ENCODE measurements around the gene SLC25A40.

Gene SLC25A40

GRCh38 chr7:87797798-87798403 lies 78.3 kb downstream of the SLC25A40 start:
- Histone ChIP-seq H4K8ac (ENCODE audit: low read depth, low read length) (no peak overlapping the region), H2BK15ac (replicated peaks; ENCODE audit: low read depth) (no peak overlapping the region), H4K5ac (ENCODE audit: low read length) (no peak overlapping the region), H3K4me2 (ENCODE audit: low read length) (no peak overlapping the region), H3K23ac (ENCODE audit: low read length) (no peak overlapping the region), H3K27ac (ENCODE audit: low read depth, low read length) (no peak overlapping the region), H3K56ac (ENCODE audit: low read length) (no peak overlapping the region), H2BK120ac (ENCODE audit: low read depth, low read length) (no peak overlapping the region), H2BK5ac (ENCODE audit: low read length) (no peak overlapping the region), H3K79me1 (ENCODE audit: low read length) (no peaks in the 10 kb centered on the region), H3K18ac (ENCODE audit: low read length) (no peak overlapping the region), H3K79me2 (ENCODE audit: control insufficient read depth, insufficient read depth, low read length) (no peaks in the 10 kb centered on the region), H3K4ac (ENCODE audit: low read depth, low read length) (no peak overlapping the region), H3K4me3 (ENCODE audit: low read length) (no peak overlapping the region), H3K9ac (ENCODE audit: low read length) (no peak overlapping the region), H2AK5ac (ENCODE audit: low read length) (no peak overlapping the region), H3K27me3 (ENCODE audit: insufficient read depth, low read length, poor library complexity) (no peaks in the 10 kb centered on the region), H3K36me3 (ENCODE audit: control insufficient read depth, insufficient read depth, low read length) (no peaks in the 10 kb centered on the region), H3K4me1 (ENCODE audit: control insufficient read depth, low read depth, low read length) (no peaks in the 10 kb centered on the region)
- WGBS (ENCODE audit: extremely low coverage, insufficient coverage, low lambda C conversion rate), result no CpG with 5 or more reads among the region's 4 CpGs
- DNase-seq, result peak; percentile 66

- WGBS (ENCODE audit: extremely low coverage, insufficient coverage, low lambda C conversion rate), result no CpG with 5 or more reads among the region's 1 CpG
These were observed 78.8 kb downstream of the SLC25A40 start for GRCh38 chr7:87797395-87797794.

GRCh38 chr7:87785368-87785995 lies 90.7 kb downstream of the SLC25A40 start:
- no peaks in the 10 kb centered on the region for H3K27me3 ChIP-seq (ENCODE audit: insufficient read depth, low read length, poor library complexity)

More at GRCh38 chr7:87797395-87797794, 78.8 kb downstream of the SLC25A40 start:
- Histone ChIP-seq H3K4me1 (ENCODE audit: control insufficient read depth, low read depth, low read length) (no peaks in the 10 kb centered on the region), H3K4ac (ENCODE audit: low read depth, low read length) (no peak overlapping the region), H3K27ac (ENCODE audit: low read depth, low read length) (no peak overlapping the region), H3K56ac (ENCODE audit: low read length) (no peak overlapping the region), H3K4me2 (ENCODE audit: low read length) (no peak overlapping the region), H4K8ac (ENCODE audit: low read depth, low read length) (no peak overlapping the region), H2BK120ac (ENCODE audit: low read depth, low read length) (no peak overlapping the region), H3K18ac (ENCODE audit: low read length) (no peak overlapping the region), H3K79me1 (ENCODE audit: low read length) (no peaks in the 10 kb centered on the region), H3K79me2 (ENCODE audit: control insufficient read depth, insufficient read depth, low read length) (no peaks in the 10 kb centered on the region), H2BK15ac (replicated peaks; ENCODE audit: low read depth) (no peak overlapping the region), H3K23ac (ENCODE audit: low read length) (no peak overlapping the region), H4K5ac (ENCODE audit: low read length) (no peak overlapping the region), H2BK5ac (ENCODE audit: low read length) (no peak overlapping the region), H3K4me3 (ENCODE audit: low read length) (no peak overlapping the region), H2AK5ac (ENCODE audit: low read length) (no peak overlapping the region), H3K36me3 (ENCODE audit: control insufficient read depth, insufficient read depth, low read length) (no peaks in the 10 kb centered on the region), H3K9ac (ENCODE audit: low read length) (no peak overlapping the region), H3K27me3 (ENCODE audit: insufficient read depth, low read length, poor library complexity) (no peaks in the 10 kb centered on the region)
- no peak for DNase-seq

GRCh38 chr7:87784424-87784823 lies 91.7 kb downstream of the SLC25A40 start:
- Histone ChIP-seq H2BK15ac (replicated peaks; ENCODE audit: low read depth) (no peak overlapping the region), H3K79me1 (ENCODE audit: low read length) (no peaks in the 10 kb centered on the region), H3K27me3 (ENCODE audit: insufficient read depth, low read length, poor library complexity) (no peaks in the 10 kb centered on the region), H2BK5ac (ENCODE audit: low read length) (no peak overlapping the region), H4K8ac (ENCODE audit: low read depth, low read length) (no peak overlapping the region), H2AK5ac (ENCODE audit: low read length) (no peak overlapping the region), H3K4me1 (ENCODE audit: control insufficient read depth, low read depth, low read length) (no peaks in the 10 kb centered on the region), H3K79me2 (ENCODE audit: control insufficient read depth, insufficient read depth, low read length) (no peaks in the 10 kb centered on the region), H3K4ac (ENCODE audit: low read depth, low read length) (no peak overlapping the region), H3K18ac (ENCODE audit: low read length) (no peak overlapping the region), H2BK120ac (ENCODE audit: low read depth, low read length) (no peak overlapping the region), H3K9ac (ENCODE audit: low read length) (no peak overlapping the region), H3K4me2 (ENCODE audit: low read length) (no peak overlapping the region), H4K5ac (ENCODE audit: low read length) (no peak overlapping the region), H3K27ac (ENCODE audit: low read depth, low read length) (no peak overlapping the region), H3K4me3 (ENCODE audit: low read length) (no peak overlapping the region), H3K23ac (ENCODE audit: low read length) (no peak overlapping the region), H3K36me3 (ENCODE audit: control insufficient read depth, insufficient read depth, low read length) (no peaks in the 10 kb centered on the region), H3K56ac (ENCODE audit: low read length) (no peak overlapping the region)
- DNase-seq, result peak; percentile 24

More at GRCh38 chr7:87785368-87785995, 90.7 kb downstream of the SLC25A40 start:
- H2BK15ac ChIP-seq (replicated peaks; ENCODE audit: low read depth), result no peak overlapping the region
- no peak overlapping the region for H3K9ac ChIP-seq (ENCODE audit: low read length)
- H3K23ac ChIP-seq (ENCODE audit: low read length), result no peak overlapping the region
- H3K4me3 ChIP-seq (ENCODE audit: low read length), result no peak overlapping the region
- WGBS (ENCODE audit: extremely low coverage, insufficient coverage, low lambda C conversion rate), result no CpG with 5 or more reads among the region's 4 CpGs
- DNase-seq, result no peak
- H4K5ac ChIP-seq (ENCODE audit: low read length), result no peak overlapping the region
- H2BK120ac ChIP-seq (ENCODE audit: low read depth, low read length), result no peak overlapping the region
- no peaks in the 10 kb centered on the region for H3K79me1 ChIP-seq (ENCODE audit: low read length)
- H3K4me2 ChIP-seq (ENCODE audit: low read length), result no peak overlapping the region
- H3K4me1 ChIP-seq (ENCODE audit: control insufficient read depth, low read depth, low read length), result no peaks in the 10 kb centered on the region
- H2AK5ac ChIP-seq (ENCODE audit: low read length), result no peak overlapping the region
- H3K79me2 ChIP-seq (ENCODE audit: control insufficient read depth, insufficient read depth, low read length), result no peaks in the 10 kb centered on the region
- H2BK5ac ChIP-seq (ENCODE audit: low read length), result no peak overlapping the region
- no peak overlapping the region for H3K27ac ChIP-seq (ENCODE audit: low read depth, low read length)
- no peaks in the 10 kb centered on the region for H3K36me3 ChIP-seq (ENCODE audit: control insufficient read depth, insufficient read depth, low read length)
- no peak overlapping the region for H4K8ac ChIP-seq (ENCODE audit: low read depth, low read length)
- no peak overlapping the region for H3K56ac ChIP-seq (ENCODE audit: low read length)
- no peak overlapping the region for H3K18ac ChIP-seq (ENCODE audit: low read length)
- no peak overlapping the region for H3K4ac ChIP-seq (ENCODE audit: low read depth, low read length)
